H1 (cell line): ENCODE data around the gene ALK. TPM values are rescaled to one million over a fixed set of nuclear protein-coding genes. Genes with fewer than 3 reads are reported as not detected.

ENCODE experiments used
- CTCF ChIA-PET: fragments of 300-600 bp; sonication (Branson Sonifier 250); formaldehyde crosslinking; loops from one replicate; lab custom pipeline; 2021; ENCODE audit not compliant: partially characterized antibody; lab: Charles Lee
- POLR2A ChIA-PET: fragments of 300-600 bp; sonication (Branson Sonifier 250); formaldehyde crosslinking; loops from one replicate; lab custom pipeline; 2021; ENCODE audit warnings: inconsistent platforms; ENCODE audit not compliant: partially characterized antibody; lab: Charles Lee
- DNase-seq, 2 experiments: peaks; one replicate each; pipeline versions ENCODE4 v3.0.0 to v3.0.0-alpha.2; 2010 to 2022; ENCODE audit warnings: low spot score in 2 of 2, low read depth in 1 of 2, mixed read lengths in 1 of 2
- FAIRE-seq: peaks from 2 replicates; lab custom pipeline; 2011; peaks lifted over from hg19 to GRCh38; lab: Jason Lieb, UNC
- H2AFZ ChIP-seq: 2 replicates; pipeline ENCODE4 v1.8.1; 2012; ENCODE audit warnings: low read length, inconsistent platforms
- H2AK5ac ChIP-seq: 2 replicates; pipeline ENCODE4 v1.6.1; 2013; ENCODE audit warnings: low read depth, low read length
- H2BK120ac ChIP-seq: replicated peaks from 2 replicates; pipeline ENCODE3; 2013; ENCODE audit warnings: low read depth, low read length, inconsistent platforms
- H2BK12ac ChIP-seq: 2 replicates; pipeline ENCODE4 v1.6.1; 2013; ENCODE audit warnings: low read depth, low read length
- H2BK15ac ChIP-seq: 2 replicates; pipeline ENCODE4 v1.6.1; 2013; ENCODE audit warnings: low read length
- H2BK20ac ChIP-seq: 2 replicates; pipeline ENCODE4 v1.6.1; 2013; ENCODE audit warnings: low read length
- H2BK5ac ChIP-seq: 2 replicates; pipeline ENCODE4 v1.6.1; 2013; ENCODE audit warnings: low read depth, low read length
- H3K14ac ChIP-seq: 2 replicates; pipeline ENCODE4 v1.6.1; 2013; ENCODE audit warnings: inconsistent platforms; ENCODE audit not compliant: insufficient read length
- H3K18ac ChIP-seq: 2 replicates; pipeline ENCODE4 v1.6.1; 2013; ENCODE audit warnings: low read length; ENCODE audit errors: extremely low read depth
- H3K23ac ChIP-seq: 2 replicates; pipeline ENCODE4 v1.6.1; 2013; ENCODE audit warnings: inconsistent platforms; ENCODE audit not compliant: insufficient read length
- H3K23me2 ChIP-seq: 2 replicates; pipeline ENCODE4 v1.6.1; 2013; ENCODE audit warnings: low read depth, low read length
- H3K27ac ChIP-seq: 2 replicates; pipeline ENCODE4 v1.6.1; 2011; ENCODE audit warnings: low read depth, low read length, inconsistent platforms
- H3K27me3 ChIP-seq, 4 experiments: replicated peaks in 1 of 4; 1 replicate in 1 of 4; 2 replicates in 3 of 4; pipeline versions ENCODE4 v1.6.1 to v1.8.1; 2011 to 2013; ENCODE audit warnings: low read length in 3 of 4, mild to moderate bottlenecking in 3 of 4, inconsistent platforms in 2 of 4, mixed read lengths in 2 of 4, moderate library complexity in 1 of 4; ENCODE audit not compliant: control insufficient read depth in 3 of 4, insufficient read depth in 3 of 4; ENCODE audit errors: extremely low read depth in 1 of 4
- H3K36me3 ChIP-seq, 4 experiments: 2 replicates each; pipeline versions ENCODE4 v1.6.1 to v1.8.1; 2011 to 2013; ENCODE audit warnings: mild to moderate bottlenecking in 4 of 4, low read length in 3 of 4, moderate library complexity in 2 of 4, control low read depth in 1 of 4, inconsistent platforms in 1 of 4; ENCODE audit not compliant: insufficient read depth in 4 of 4, control insufficient read depth in 2 of 4
- H3K4ac ChIP-seq: replicated peaks from 2 replicates; pipeline ENCODE3; 2013; ENCODE audit warnings: low read length, low read depth, mixed read lengths, inconsistent platforms; ENCODE audit not compliant: insufficient read length
- H3K4me1 ChIP-seq, 4 experiments: replicated peaks in 1 of 4; 1 replicate in 1 of 4; 2 replicates in 3 of 4; pipeline versions ENCODE4 v1.6.1 to v1.8.1; 2011 to 2013; ENCODE audit warnings: low read length in 3 of 4, inconsistent platforms in 2 of 4, mixed read lengths in 1 of 4; ENCODE audit not compliant: insufficient read depth in 4 of 4, control insufficient read depth in 3 of 4
- H3K4me2 ChIP-seq, 2 experiments: 2 replicates each; pipeline versions ENCODE4 v1.6.1 to v1.8.1; 2011 to 2013; ENCODE audit warnings: low read depth in 2 of 2, low read length in 2 of 2, control low read depth in 1 of 2, inconsistent platforms in 1 of 2, mild to moderate bottlenecking in 1 of 2; ENCODE audit not compliant: insufficient read depth in 1 of 2
- H3K4me3 ChIP-seq, 4 experiments: fragments of 200-600, 300-600 bp in 1 of 4; sonication (generic), shearing (Covaris generic), sonication (Bioruptor Twin) in 1 of 4; 2 replicates each; pipeline versions ENCODE4 v1.5.1 to v1.8.1; 2011 to 2016; ENCODE audit warnings: low read length in 4 of 4, low read depth in 3 of 4, control low read depth in 2 of 4, inconsistent platforms in 2 of 4, mild to moderate bottlenecking in 2 of 4, mixed read lengths in 1 of 4, moderate library complexity in 1 of 4; ENCODE audit not compliant: insufficient read depth in 2 of 4; ENCODE audit errors: extremely low read depth in 1 of 4
- H3K56ac ChIP-seq: replicated peaks from 2 replicates; pipeline ENCODE3; 2013; ENCODE audit warnings: low read depth, mild to moderate bottlenecking, mixed read lengths, low read length, inconsistent platforms; ENCODE audit not compliant: insufficient read length
- H3K79me1 ChIP-seq: 2 replicates; pipeline ENCODE4 v1.6.1; 2013; ENCODE audit warnings: low read depth, low read length, control low read depth
- H3K79me2 ChIP-seq, 2 experiments: 2 replicates each; pipeline versions ENCODE4 v1.6.1 to v1.8.1; 2012 to 2013; ENCODE audit warnings: low read length in 2 of 2, mild to moderate bottlenecking in 2 of 2, inconsistent platforms in 1 of 2; ENCODE audit not compliant: insufficient read depth in 2 of 2, control insufficient read depth in 1 of 2
- H3K9ac ChIP-seq, 4 experiments: replicated peaks in 1 of 4; 1 replicate in 1 of 4; 2 replicates in 3 of 4; pipeline versions ENCODE4 v1.6.1 to v1.8.1; 2011 to 2013; ENCODE audit warnings: low read depth in 3 of 4, low read length in 3 of 4, control low read depth in 2 of 4, mild to moderate bottlenecking in 2 of 4, moderate library complexity in 2 of 4, inconsistent platforms in 1 of 4; ENCODE audit errors: extremely low read depth in 1 of 4
- H3K9me3 ChIP-seq, 2 experiments: 2 replicates each; pipeline versions ENCODE4 v1.6.1 to v1.8.1; 2012 to 2013; ENCODE audit warnings: mild to moderate bottlenecking in 2 of 2, moderate library complexity in 2 of 2, control low read depth in 1 of 2, inconsistent platforms in 1 of 2, low read depth in 1 of 2, low read length in 1 of 2, mixed read lengths in 1 of 2; ENCODE audit not compliant: insufficient read depth in 2 of 2
- H4K20me1 ChIP-seq, 2 experiments: replicated peaks in 1 of 2; 2 replicates each; pipeline versions ENCODE3 to v1.8.1; 2011 to 2013; ENCODE audit warnings: inconsistent platforms in 2 of 2, low read length in 2 of 2, mild to moderate bottlenecking in 1 of 2; ENCODE audit not compliant: insufficient read depth in 2 of 2, control insufficient read depth in 1 of 2
- H4K5ac ChIP-seq: 2 replicates; pipeline ENCODE4 v1.6.1; 2013; ENCODE audit warnings: low read length, low read depth, mixed read lengths, inconsistent platforms; ENCODE audit not compliant: insufficient read length
- H4K8ac ChIP-seq: 2 replicates; pipeline ENCODE4 v1.8.0; 2013; ENCODE audit warnings: mild to moderate bottlenecking, moderate library complexity, low read length, inconsistent platforms; ENCODE audit not compliant: insufficient read depth; ENCODE audit errors: extremely low read depth
- H4K91ac ChIP-seq: replicated peaks from 2 replicates; pipeline ENCODE3; 2013; ENCODE audit warnings: low read length, mixed read lengths, inconsistent platforms; ENCODE audit not compliant: insufficient read length
- ATF3 ChIP-seq: IDR thresholded peaks from 2 replicates; pipeline ENCODE4 v1.6.1; 2011; ENCODE audit warnings: low read depth, mild to moderate bottlenecking, low read length; ENCODE audit not compliant: insufficient read depth
- EGR1 ChIP-seq: IDR thresholded peaks from 2 replicates; pipeline ENCODE4 v1.6.1; 2011; ENCODE audit warnings: low read depth, low read length, borderline replicate concordance
- FOSL1 ChIP-seq: IDR thresholded peaks from 2 replicates; pipeline ENCODE4 v1.6.1; 2011; ENCODE audit warnings: mild to moderate bottlenecking, low read depth, low read length, moderate library complexity; ENCODE audit not compliant: insufficient read depth
- GTF2F1 ChIP-seq: IDR thresholded peaks from 2 replicates; pipeline ENCODE4 v1.6.1; 2012; ENCODE audit warnings: low read depth, low read length, improper control_type of control experiment, borderline replicate concordance
- HDAC6 ChIP-seq: IDR thresholded peaks from one replicate; pipeline ENCODE4 v1.7.1; 2012; ENCODE audit warnings: low read depth, mild to moderate bottlenecking, inconsistent platforms, low read length, moderate library complexity
- JUN ChIP-seq: IDR thresholded peaks from 2 replicates; pipeline ENCODE4 v1.6.1; 2011; ENCODE audit warnings: low read depth, mild to moderate bottlenecking, improper control_type of control experiment, low read length
- POLR2A ChIP-seq, 2 experiments: IDR thresholded peaks; 1 replicate in 1 of 2; 2 replicates in 1 of 2; pipeline ENCODE4 v1.6.1; 2011; ENCODE audit warnings: low read depth in 2 of 2, low read length in 2 of 2, mild to moderate bottlenecking in 2 of 2; ENCODE audit errors: control extremely low read depth in 1 of 2
- RNF2 ChIP-seq: fragments of 200-900, 300-1000 bp; sonication (generic); IDR thresholded peaks from 2 replicates; pipeline ENCODE4 v1.7.1; 2016; ENCODE audit warnings: borderline replicate concordance, low read depth, mild to moderate bottlenecking, antibody characterized with exemption, low read length; ENCODE audit not compliant: poor library complexity, severe bottlenecking; ENCODE audit errors: missing control alignments
- SP2 ChIP-seq: IDR thresholded peaks from 2 replicates; pipeline ENCODE4 v1.6.1; 2012; ENCODE audit warnings: mild to moderate bottlenecking, low read length, inconsistent platforms
- SP4 ChIP-seq: IDR thresholded peaks from 2 replicates; pipeline ENCODE4 v1.6.1; 2012; ENCODE audit warnings: low read length, inconsistent platforms
- TEAD4 ChIP-seq: IDR thresholded peaks from 2 replicates; pipeline ENCODE4 v1.6.1; 2012; ENCODE audit warnings: low read depth, low read length, inconsistent platforms, mixed read lengths
- WGBS, 2 experiments: shearing (Covaris generic) in 1 of 2; methylation state at CpG; one replicate each; pipeline versions ENCODE4 v1.1.6 to v1.1.7; 2013 to 2015; ENCODE audit warnings: low lambda C conversion rate in 2 of 2, mixed read lengths in 2 of 2, inconsistent platforms in 1 of 2, low coverage in 1 of 2, missing lambda C conversion rate in 1 of 2; ENCODE audit not compliant: insufficient replicate concordance in 2 of 2, insufficient coverage in 1 of 2, insufficient read length in 1 of 2; ENCODE audit errors: extremely low coverage in 1 of 2, missing lambda C conversion rate in 1 of 2; 5-methylcytosine and 5-hydroxymethylcytosine counted together
- polyA plus RNA-seq, 7 experiments: library from polyadenylated mRNA; depleted of rRNA in 3 of 7; stranded (reverse) in 5 of 7; unstranded in 2 of 7; fragments of >200 nt in 5 of 7; fragments of 200-250 nt in 2 of 7; gene quantifications; 1 replicate in 5 of 7; 2 replicates in 1 of 7; 4 replicates in 1 of 7; pipeline versions ENCODE4 v1.2.1 to v1.2.3, GENCODE V29; 2011 to 2013; ENCODE audit warnings: missing spikeins in 2 of 7, mixed read lengths in 2 of 7
- total RNA-seq: library from RNA; stranded (reverse); fragmentation: NEBNext Ultra II Directional; extraction: Animal tissue kit (Norgen Biotek cat#: 25700); gene quantifications from 2 replicates; pipeline ENCODE4 v1.2.1, GENCODE V29; 2021
- TF ChIP-seq, protein P1 (sequence below): IDR thresholded peaks from 2 replicates; pipeline ENCODE4 v1.6.1; 2012; ENCODE audit warnings: low read length, inconsistent platforms

Gene ALK
- total and polyA plus RNA-seq, 2 of the 8 experiments (the other 6 are each of a cell fraction or from before 2014, with no cell fraction given): 0.02 to 0.09 TPM

GRCh38 chr2:29270701-29271121, 650.7 kb downstream of the ALK start:
- Histone ChIP-seq H2BK5ac (no peak overlapping the region), H2BK15ac (no peak overlapping the region), H3K27me3 (no peaks in the 10 kb centered on the region), H3K79me2 (no peaks in the 10 kb centered on the region), H3K36me3 (no peaks in the 10 kb centered on the region), H3K18ac (no peak overlapping the region), H4K5ac (no peak overlapping the region), H3K4ac (no peak overlapping the region), H4K8ac (no peak overlapping the region), H3K4me1 (peaks cover 0 to 5% (median 0%) of the 10 kb centered on the region in 4 experiments; a peak in 3 of 7 replicates), H3K9me3 (no peaks in the 10 kb centered on the region), H3K27ac (no peak overlapping the region), H3K23me2 (no peaks in the 10 kb centered on the region), H3K4me2 (no peak overlapping the region), H2AK5ac (no peak overlapping the region), H3K23ac (no peak overlapping the region), H2BK12ac (no peak overlapping the region), H2BK120ac (no peak overlapping the region), H3K9ac (no peak overlapping the region), H4K91ac (no peak overlapping the region), H3K56ac (no peak overlapping the region), H3K4me3 (no peak overlapping the region), H2AFZ (no peak overlapping the region), H2BK20ac (no peak overlapping the region), H3K79me1 (no peaks in the 10 kb centered on the region), H4K20me1 (peaks cover 0 to 1% of the 10 kb centered on the region in 2 experiments), H3K14ac (no peak overlapping the region)
- POLR2A ChIA-PET: no interaction called here
- CTCF ChIA-PET: interaction anchor here (1.4 kb wide), 1 partner anchor 9 kb away, joined by 3 read pairs; no protein-coding TSS in a partner anchor
- no peak for DNase-seq
- 84% methylated on average over 5 of the region's 5 CpGs; no CpG with 5 or more reads in 1 of the 2 experiments for WGBS, 2 experiments
- no peak for FAIRE-seq
- TF ChIP-seq POLR2A (IDR thresholded peaks at IDR 0.05; ENCODE audit: control extremely low read depth in 1 of 2, low read depth in 2 of 2, low read length in 2 of 2) (no peak), HDAC6 (no peak), TEAD4 (no peak), EGR1 (no peak), ATF3 (no peak), SP2 (no peak), SP4 (no peak), GTF2F1 (no peak), RNF2 (no peak), JUN (no peak), FOSL1 (no peak)
- TF ChIP-seq, protein P1, sequence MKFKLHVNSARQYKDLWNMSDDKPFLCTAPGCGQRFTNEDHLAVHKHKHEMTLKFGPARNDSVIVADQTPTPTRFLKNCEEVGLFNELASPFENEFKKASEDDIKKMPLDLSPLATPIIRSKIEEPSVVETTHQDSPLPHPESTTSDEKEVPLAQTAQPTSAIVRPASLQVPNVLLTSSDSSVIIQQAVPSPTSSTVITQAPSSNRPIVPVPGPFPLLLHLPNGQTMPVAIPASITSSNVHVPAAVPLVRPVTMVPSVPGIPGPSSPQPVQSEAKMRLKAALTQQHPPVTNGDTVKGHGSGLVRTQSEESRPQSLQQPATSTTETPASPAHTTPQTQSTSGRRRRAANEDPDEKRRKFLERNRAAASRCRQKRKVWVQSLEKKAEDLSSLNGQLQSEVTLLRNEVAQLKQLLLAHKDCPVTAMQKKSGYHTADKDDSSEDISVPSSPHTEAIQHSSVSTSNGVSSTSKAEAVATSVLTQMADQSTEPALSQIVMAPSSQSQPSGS: no peak
